Stimulated activated naive CD4-positive, alpha-beta T cell treated with Interleukin-2 at 50 U/mL for 16 hours (primary cell): ENCODE measurements around the gene CHST11.
A peak's percentile ranks its signal among the peaks of the same experiment; 100 is the strongest.

Experiments
- DNase-seq: peaks from one replicate; lab custom pipeline; 2025; lab: John Stamatoyannopoulos, UW

The CHST11 gene

DNA sequence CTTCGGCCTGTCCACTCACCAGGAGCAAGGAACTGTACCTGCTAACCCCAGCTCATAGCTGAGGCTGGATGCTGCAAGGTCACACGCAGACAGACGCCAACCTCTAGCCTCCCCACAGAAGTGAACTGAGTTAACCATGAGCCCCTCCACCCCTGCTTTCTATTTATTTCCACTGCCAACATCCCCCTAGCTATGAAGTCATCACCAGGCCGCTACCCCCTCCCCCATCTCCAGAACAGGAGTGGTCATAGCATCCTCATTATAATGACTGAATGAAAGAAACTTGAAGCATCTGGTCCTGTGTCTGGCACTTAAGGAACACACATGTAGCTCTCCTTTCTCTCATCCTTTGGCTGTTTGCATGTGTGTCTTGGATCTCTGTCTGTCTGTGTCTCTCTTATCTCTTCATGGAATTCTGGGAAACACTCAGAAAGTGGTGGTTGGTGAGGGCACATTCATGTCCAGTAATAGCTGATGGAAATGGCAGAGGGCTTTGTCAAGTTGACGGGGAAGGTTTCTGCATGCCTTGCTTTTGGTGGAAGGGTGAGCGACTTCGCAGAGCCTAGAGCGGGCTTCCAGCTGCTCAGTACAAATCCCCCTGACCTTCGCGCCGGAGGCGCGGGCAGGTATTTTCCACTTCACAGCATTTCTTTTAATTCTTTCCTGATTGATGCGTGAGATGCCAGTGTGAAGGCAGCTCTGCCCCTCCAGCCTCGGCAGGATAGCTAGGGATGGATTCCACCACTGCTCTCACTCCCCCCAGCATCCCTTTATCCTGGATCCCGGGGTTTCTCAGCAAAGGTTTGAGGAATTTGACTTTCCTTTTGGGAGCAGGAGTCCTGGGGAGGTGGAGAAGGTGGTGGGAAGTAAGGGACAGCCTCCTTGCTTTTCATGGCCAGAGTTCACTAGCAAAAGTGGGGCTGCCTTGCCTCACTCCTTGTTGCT is 198.2 kb downstream of the CHST11 start:
- DNase-seq: no peak

DNA sequence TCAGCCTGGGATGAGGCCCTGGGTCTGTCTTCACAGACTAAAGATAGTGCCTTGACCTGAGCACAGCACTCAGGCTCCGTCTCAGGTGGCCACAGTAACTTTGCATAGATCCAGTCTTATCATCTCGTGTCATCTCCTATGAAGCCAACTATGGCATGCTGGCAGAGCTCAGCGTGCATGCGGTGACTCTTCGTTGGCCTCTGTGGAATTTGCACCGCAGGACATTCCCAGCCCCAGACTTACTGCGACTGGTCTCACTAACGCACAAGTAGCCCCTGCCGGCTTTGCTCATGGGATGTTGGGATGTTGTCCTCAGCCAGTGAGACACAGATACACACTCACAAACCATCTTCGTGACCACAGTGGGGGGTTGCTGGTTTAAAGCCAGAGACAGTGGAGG is 199.6 kb downstream of the CHST11 start:
- DNase-seq: no peak

DNA sequence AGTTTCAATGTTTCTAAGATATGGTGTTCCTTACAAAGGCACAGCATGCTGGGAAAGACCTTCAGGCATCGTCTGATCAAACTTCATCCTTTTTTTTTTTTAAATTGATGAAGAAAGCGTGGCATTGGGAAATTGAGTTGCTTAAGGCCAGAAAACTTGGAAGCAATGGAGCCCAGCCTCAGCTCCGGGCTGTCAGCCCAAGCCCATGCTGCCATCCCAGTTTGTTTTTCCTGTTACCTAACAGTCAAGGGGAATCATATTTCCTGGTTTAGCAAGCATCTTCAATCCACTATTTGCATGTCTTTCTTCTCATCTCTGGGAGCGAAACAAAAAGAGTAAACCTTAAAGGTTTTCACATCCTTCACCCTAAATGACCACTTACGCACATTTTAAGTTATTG is 200.2 kb downstream of the CHST11 start:
- DNase-seq: no peak

DNA sequence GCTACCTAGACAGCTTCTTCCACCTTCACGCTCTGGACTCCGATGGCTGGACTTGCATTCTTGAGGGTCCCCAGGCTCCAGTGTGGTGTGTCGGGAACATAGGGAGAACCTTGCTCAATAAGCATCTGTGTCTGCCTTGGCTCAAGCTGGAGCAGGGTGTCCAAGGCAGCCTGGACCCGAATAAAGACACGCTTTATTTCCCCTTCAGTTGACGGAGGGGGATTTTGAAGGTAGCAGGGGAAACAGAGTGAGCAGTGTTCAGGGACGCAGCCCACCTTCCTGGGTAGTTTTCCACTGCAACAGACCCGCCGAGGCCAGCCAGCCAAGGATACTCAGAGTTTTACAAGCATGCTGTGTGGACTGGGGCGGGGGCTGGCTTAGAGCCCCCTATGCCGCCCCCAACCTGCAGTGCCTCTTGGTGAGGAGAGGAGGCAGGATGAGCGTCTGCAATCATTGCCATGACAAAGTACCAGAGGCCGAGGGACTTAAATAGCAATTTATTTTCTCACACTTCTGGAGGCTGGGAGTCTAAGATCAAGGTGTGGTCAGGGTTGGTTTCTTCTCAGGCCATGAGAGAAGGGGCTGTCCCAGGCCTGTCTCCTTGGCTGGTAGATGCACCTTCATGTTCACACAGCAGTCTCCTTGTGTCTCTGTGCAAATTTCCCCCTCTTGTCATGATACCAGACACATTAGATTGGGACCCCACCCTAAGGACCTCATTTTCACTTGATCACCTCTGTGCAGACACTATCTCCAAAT is 201.2 kb downstream of the CHST11 start:
- DNase-seq: no peak

DNA sequence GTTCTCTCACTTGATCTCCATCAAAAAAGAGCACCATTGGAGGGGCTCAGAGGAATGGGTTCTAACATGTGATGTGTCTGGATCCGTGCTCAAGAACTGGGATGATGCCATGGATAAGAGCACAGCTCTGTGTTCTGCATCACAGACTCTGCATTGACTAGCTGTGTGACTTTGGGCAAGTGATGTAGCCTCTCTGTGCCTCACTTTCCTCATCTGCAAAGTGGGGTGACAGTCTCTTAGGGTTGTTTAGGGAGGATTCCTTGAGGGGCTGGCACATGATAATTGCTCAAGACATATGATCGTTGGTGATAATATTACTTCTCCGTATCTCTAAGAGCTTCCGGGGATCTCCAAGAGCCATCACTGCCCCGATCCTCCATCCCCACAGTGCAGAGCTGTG is 202.3 kb downstream of the CHST11 start:
- no peak for DNase-seq

DNA sequence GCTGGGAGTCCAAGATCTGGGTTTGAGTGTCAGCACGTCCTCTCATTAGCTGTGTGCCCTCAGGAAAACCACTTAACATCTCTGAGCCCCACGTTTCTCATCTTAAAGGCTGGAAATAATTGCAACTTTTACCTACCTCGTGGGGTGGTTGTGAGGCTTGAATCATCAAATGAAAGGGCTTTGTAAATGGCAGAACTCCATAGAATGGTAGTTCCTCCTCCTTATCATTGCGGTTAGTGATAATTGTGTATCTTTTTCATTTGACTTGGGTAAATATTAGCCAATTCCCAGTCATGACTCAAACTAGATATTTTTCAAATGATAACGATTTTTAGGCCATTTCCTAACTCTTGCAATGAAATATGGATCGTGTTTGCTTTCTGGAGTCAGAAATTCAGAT is 205.5 kb downstream of the CHST11 start:
- no peak for DNase-seq

DNA sequence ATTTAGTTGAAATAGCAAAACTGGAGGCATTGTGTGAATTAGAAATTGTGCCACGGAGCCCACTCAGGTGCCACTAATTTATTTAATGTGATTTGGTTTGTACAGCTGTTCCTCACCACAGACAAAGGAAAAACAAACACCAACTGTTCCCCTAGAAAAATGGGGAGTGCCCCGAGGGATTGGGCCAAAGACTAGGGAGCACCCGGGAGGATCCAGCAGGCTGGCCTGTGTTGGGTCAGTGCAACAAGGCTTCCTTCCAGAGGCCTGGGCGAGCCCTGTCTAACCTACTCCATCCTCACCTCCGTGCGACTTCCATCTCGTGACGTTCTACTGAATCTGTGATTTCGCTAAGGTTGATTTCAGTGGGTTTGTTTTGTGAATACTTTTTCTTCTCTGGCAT is 206.2 kb downstream of the CHST11 start:
- DNase-seq: no peak

DNA sequence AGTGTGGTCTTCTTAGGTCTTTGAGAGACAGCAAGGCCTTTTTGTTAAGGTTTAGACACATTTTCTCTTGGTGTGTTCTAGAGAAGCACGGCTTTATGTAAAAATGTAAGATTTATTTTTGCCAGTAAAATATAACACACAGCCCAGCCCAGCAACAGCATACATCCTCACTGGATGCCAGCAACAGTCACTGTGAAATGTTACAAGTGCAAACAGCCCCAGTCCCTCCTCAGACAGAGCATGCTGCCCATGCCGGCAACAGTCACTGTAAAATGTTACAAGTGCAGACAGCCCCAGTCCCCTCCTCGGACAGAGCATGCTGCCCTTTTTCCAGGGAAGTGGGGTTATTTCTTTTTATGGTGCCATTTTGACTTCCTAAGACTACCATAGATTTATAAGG is 207.6 kb downstream of the CHST11 start:
- DNase-seq: no peak

DNA sequence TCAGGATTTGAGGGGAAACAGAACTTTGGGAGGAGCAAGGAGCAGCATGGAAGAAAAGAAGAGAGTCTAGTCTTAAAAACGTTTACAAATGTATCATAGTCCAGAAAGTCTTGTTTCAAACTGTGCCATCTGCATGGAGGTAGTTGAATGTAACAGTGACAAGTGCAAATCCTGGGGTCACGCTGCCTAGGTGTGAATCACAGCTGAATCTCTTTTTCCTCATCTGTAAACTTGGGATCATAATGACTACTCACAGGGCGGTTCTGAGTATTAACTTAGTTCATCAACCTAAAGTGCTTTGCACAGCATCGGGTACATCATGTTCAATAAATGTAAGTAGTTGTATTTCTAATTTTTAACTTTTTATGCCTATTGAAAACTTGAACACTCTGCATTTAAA is 208.5 kb downstream of the CHST11 start:
- DNase-seq: no peak

DNA sequence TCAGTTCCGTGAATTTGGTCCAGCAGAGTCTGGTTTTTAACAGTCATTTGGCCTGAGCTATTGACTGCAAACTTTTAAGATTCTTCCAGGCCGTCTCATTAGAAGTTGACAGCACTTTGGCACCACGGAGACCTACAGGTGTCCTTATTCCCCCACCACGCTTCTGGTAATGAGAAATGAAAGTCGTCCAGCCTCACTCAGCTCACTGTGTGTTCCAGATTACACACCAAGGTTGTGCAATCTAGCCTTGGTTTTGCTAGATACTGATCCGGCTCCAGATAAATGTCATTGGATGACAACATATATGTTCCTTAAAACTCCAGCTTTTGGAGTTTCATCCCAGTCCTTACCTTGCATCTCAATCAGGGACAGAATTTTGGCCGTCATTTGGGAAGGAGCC is 210.4 kb downstream of the CHST11 start:
- no peak for DNase-seq

DNA sequence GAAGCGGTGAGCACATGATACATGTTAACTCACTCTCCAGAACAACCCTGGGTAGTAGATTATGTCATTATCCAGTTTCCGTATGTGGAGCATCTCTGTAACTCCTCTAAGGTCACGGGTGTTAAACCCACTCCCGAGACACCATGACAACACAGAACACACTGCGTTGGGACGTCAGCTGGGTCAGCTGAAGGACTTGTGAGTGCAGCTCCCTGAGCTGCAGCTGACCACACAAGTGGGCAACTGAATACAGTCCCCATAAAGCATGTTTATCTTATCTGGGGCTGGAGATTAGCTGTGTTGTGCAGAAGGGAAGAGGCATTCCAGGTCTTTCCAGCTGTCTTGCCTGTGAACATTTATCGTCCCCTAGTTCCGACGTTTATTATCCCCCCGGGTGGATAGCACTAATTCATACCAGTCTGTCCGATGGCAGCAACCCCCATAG is 211.5 kb downstream of the CHST11 start:
- DNase-seq: no peak

DNA sequence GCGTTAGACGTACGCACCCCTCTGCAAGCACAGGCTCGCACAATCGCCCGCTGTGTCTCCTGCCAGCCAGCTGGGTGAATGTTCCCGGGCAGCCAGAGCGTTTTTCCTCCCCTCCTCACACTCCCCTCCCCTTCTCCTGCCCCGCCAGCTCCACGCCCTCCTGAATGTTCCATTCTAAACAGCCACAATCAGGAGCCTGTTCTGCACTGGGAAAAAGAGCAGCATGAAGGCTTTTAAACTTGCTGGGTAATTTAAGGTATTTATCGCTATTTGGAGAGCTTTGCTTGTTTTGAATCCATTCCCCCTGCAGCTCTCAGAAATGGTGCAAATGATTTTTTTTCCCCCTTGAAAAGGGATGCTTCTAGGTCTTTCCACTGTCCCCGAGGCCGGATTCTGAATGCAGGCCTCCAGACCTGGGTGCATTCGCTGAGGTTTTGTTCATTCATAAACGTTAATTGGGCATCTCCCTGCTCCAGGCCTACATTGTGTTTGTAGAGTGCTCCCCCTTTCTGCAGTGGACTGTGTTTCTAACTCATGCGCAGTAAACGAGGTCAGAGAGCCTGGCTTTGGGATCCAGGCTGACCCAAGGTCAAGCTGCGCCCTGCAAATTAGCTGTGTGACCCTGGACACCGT is 212.5 kb downstream of the CHST11 start:
- no peak for DNase-seq

DNA sequence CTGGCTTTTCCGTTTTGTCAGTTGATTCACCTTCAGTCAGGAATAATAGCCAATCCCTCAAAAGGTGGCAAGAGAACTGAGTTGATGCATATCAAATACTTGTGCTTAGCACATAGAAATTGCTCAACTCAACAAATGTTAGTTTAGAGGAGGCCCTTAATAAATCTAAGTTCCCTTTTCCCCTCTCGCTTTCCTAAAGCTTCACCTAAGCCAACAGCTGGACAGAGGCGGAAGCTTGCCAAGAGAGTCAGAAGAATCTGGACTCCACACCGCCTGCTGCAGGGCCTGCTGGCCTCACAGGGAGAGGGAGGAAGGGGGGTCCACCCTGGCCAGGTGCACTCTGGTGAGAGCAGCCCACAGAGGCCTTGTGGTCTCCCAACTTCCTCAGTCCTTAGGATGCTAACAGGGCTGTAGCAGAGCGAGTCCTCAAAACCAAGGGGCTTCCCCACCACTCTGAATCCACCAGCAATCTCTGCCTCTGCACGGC is 213.1 kb downstream of the CHST11 start:
- no peak for DNase-seq

DNA sequence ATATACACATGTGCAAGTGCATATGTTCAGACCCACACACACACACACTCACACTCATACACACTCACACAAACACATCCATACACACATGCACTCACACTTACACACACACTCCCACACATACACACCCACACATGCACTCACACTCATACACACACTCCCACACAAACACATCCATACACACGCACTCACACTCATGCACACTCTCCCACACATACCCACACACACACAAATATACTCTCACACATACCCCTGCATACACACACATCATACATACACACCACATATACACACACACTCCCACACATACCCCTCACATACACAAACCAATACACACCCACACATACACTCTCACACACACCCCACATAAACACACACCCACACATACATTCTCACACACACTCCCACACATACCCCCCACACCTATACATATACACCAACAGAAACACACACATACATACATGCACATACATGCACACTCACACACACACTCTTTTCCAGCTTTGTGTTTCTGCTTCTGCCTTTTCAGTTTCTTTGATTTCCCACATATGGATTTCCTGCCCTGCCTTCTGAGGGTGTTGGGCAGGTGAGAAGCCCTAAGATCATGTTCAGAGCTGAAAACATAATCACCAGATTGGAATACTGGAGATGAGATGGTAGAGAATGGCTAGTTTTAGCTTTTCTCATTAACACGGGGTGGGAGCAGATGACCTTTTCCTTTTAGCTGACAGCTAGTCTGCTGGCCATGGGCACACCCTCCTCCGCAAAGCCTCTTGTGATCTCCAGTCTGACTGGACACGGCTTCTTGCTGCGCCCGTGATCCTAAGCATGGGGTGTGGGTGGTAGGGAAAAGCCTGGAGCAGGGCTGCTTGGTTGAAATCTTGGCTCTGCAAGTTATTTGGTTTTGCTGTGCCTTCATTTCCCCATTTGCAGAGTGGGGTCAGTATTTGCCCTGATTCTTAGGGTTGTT is 214.0 kb downstream of the CHST11 start:
- DNase-seq: no peak

DNA sequence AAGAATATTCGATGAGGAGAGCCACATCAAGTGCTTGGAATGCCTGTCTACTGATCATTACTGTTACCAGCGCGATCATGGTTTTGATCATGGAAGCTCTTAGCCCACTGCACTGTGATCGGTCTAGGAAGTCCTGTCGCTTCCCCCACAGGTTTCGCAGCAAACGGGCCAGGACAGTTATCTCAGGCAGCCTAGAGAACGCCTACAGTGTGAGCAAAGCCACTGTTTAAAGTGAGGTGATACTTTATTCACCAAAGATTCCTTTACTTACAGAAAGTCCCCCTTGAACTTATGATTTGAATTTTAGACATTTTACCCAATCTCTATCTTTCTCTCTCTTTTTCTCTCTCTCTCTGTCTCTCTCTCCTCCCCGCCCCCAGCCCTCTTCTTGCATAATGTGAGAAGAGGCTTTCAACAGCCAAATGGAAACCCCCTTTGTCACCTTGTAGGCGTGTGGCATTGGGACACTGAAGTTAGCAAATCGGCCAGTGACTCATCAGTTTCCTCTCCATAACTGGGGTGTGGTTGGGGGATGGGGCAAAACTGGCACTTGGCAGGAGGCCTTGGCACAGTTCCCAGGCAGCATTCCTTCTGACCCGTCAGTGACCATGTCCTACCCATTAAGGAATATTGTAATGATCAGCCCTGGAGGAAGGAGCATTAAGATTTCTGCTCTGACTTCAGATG is 214.8 kb downstream of the CHST11 start:
- peak; percentile 93 for DNase-seq

DNA sequence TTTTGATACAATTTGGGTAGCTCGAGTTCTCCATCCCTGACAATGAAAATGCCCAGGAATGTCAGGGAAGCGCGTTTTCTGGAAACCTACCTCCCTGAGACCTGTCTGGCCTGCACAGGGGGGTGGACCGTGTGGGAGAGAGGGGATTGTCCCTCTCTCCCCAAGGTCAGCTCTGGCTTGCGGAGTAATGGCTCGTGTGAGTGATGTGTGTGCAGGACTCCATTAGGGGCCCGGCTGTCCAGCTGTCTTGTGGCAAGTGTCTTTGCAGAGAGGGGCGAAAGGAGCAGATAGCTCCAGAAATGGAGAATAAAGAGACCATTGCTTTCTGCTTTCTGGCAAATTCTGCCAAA is 215.3 kb downstream of the CHST11 start:
- DNase-seq: no peak

DNA sequence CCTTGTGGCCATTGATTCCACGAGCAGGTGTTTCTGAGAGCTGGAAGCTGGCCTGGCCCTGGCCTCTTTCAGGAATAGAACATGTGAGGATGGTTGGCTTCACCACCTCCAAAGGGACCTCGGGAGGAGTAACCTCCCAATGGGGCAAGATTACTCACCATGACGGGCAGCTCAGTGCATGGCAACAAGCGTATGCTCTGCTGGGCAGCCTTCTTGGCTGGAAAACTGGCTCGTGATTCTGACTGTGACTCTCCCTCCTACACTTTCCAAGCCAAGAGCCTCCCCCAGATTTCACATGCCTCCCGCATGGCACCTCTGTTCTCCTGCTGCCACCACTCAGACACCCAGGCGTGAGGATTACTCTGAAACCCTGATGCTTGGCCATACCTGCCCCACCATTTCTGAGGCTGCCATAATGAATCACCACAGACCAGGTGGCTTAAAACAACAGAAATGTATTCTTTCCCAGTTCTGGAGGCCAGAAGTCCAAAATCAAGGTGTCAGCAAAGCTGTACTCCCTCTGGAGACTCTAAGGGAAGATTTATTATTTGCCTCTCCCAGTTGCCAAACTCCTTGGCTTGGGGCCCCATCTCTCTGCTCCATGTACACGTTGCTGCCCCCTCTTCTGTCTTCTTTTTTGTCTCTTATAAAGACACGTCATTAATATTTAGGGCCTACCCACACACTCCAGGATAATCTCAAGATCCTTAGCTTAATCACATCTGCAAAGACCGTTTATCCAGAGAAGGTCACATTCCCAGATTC is 215.9 kb downstream of the CHST11 start:
- DNase-seq: no peak

DNA sequence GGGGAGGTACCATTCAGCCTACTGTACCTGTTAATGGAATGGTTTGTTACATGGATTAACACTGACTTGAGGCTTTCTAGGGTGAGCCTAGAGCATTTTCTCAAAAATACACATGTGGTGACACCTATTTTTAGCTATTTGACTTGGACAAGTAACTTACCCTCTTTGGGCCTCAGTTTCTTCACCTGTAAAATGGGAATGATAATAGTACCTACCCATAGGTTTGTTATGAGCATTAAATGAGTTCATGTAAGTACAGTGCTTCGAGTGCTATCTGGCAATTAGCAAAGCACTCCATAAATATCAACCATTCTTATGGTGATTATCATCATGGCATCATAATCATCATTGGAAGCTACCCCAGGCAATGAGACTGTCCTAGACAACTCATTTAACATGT is 216.5 kb downstream of the CHST11 start:
- no peak for DNase-seq

DNA sequence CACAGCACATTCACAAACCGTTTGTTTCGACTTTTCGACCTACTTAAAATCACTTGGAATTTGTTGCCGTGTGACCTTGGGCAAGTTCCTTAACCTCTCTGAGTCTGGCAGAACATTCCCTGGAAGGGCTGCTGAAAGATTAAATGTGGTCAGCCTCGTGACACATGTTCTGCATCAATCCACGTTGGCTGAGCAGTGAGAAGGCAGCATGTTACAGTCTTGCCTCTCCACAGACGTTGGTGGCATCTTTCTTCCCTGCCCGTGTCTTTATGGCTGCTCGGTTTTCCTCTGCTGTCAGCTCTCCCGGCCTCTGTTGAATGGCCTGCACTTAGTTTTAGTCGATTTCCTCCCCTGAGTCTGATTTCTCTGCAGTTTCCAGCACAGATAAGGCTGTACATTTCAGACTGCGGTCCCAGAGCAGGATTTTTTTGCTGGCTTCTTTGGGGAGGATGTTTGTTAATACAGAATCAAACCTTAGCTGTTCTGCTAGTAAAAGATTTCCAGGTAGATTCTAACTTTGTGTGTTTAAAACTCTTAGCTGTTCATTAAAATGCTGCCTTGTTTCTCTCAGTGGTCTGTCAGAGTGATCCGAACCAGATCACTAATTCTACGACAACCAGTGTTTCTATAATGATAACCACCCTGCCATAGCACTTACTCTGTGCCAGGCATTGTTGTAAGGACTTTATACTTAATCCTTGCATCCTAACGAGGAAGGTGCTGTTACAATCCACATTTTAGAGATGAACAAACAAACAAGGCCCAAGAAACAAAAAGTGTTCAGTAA is 217.1 kb downstream of the CHST11 start:
- no peak for DNase-seq
